Panc1 (cell line): ENCODE measurements around the gene DCC. TPM values are rescaled to one million over a fixed set of nuclear protein-coding genes. Genes with fewer than 3 reads are reported as not detected.

ENCODE experiments used
- ATAC-seq: fragments of 200-7000 bp; cut with Tn5 transposase; 2 replicates; pipeline ENCODE4 v1.9.1; 2020; ENCODE audit warnings: mild to moderate bottlenecking, moderate library complexity
- BruUV-seq: library from RNA; stranded (reverse); fragments of 400-500 nt; replicated peaks from 2 replicates; lab custom pipeline; 2021; lab: Mats Ljungman, UMichigan
- CTCF ChIA-PET: fragments of 300-600 bp; sonication (Branson Sonifier 250); formaldehyde crosslinking; loops from one replicate; lab custom pipeline; 2022; ENCODE audit warnings: antibody characterized with exemption; lab: Charles Lee
- POLR2A ChIA-PET: fragments of 300-600 bp; sonication (Branson Sonifier 250); formaldehyde crosslinking; loops from one replicate; lab custom pipeline; 2022; ENCODE audit warnings: antibody characterized with exemption; lab: Charles Lee
- DNase-seq: peaks from one replicate; pipeline ENCODE4 v3.0.0-alpha.2; 2010; ENCODE audit warnings: low read depth, low spot score
- H3K27ac ChIP-seq: 2 replicates; pipeline ENCODE4 v1.5.1; 2011; ENCODE audit warnings: mild to moderate bottlenecking, low read length, inconsistent platforms
- H3K27me3 ChIP-seq: fragments of 200-500 bp; sonication (Bioruptor generic); 2 replicates; pipeline ENCODE4 v1.6.0; 2014; ENCODE audit warnings: low read length, inconsistent platforms; ENCODE audit not compliant: control insufficient read depth, insufficient read depth
- H3K36me3 ChIP-seq: fragments of 200-500 bp; sonication (Bioruptor generic); 2 replicates; pipeline ENCODE4 v1.5.1; 2014; ENCODE audit warnings: inconsistent platforms, mild to moderate bottlenecking, low read length, moderate library complexity; ENCODE audit not compliant: control insufficient read depth, insufficient read depth
- H3K4me1 ChIP-seq: 2 replicates; pipeline ENCODE4 v1.5.1; 2011; ENCODE audit warnings: inconsistent platforms, mild to moderate bottlenecking, low read length, moderate library complexity; ENCODE audit not compliant: control insufficient read depth, insufficient read depth
- H3K4me3 ChIP-seq, 2 experiments: 2 replicates each; pipeline ENCODE4 v1.5.1; 2011 to 2012; ENCODE audit warnings: low read depth in 2 of 2, low read length in 2 of 2, mild to moderate bottlenecking in 2 of 2, inconsistent platforms in 1 of 2, moderate library complexity in 1 of 2
- H3K9me3 ChIP-seq: fragments of 200-500 bp; sonication (Bioruptor generic); 2 replicates; pipeline ENCODE4 v1.5.1; 2014; ENCODE audit warnings: low read depth, mild to moderate bottlenecking, inconsistent platforms, low read length, moderate library complexity; ENCODE audit not compliant: control insufficient read depth, insufficient read depth
- POLR2AphosphoS5 ChIP-seq: IDR thresholded peaks from 2 replicates; pipeline ENCODE4 v1.6.1; 2012; ENCODE audit warnings: mild to moderate bottlenecking, low read depth, low read length, moderate library complexity
- SIN3A ChIP-seq: IDR thresholded peaks from 2 replicates; pipeline ENCODE4 v1.6.1; 2012; ENCODE audit warnings: low read depth, mild to moderate bottlenecking, low read length, moderate library complexity, borderline replicate concordance; ENCODE audit not compliant: insufficient read depth
- TCF7L2 ChIP-seq: IDR thresholded peaks from 2 replicates; pipeline ENCODE4 v1.6.1; 2011; ENCODE audit warnings: mild to moderate bottlenecking, low read depth, low read length, inconsistent platforms
- in situ Hi-C: cut with HindIII; loops from 2 replicates; pipeline ENCODE4 v1.10.0; 2016; ENCODE audit warnings: low sequenced_read_pairs, low pct_unique_long_range_greater_than_20kb
- intact Hi-C: fragments of 100-400 bp; cut with micrococcal nuclease; formaldehyde crosslinking; loops from one replicate; pipeline ENCODE4 v1.10.0; 2022; ENCODE audit not compliant: unreplicated experiment
- total RNA-seq: library from RNA; stranded (reverse); gene quantifications from one replicate; pipeline ENCODE4 v1.2.1, GENCODE V29; 2021; ENCODE audit not compliant: unreplicated experiment
- TF ChIP-seq, protein P1 (sequence below): fragments of 450-650 bp; IDR thresholded peaks from 2 replicates; pipeline ENCODE4 v1.5.1; 2017; ENCODE audit warnings: mild to moderate bottlenecking
- TF ChIP-seq, protein P2 (sequence below), 2 experiments: IDR thresholded peaks; 2 replicates each; pipeline ENCODE4 v1.6.1; 2011 to 2012; ENCODE audit warnings: low read depth in 2 of 2, control low read depth in 1 of 2, low read length in 1 of 2, mild to moderate bottlenecking in 1 of 2, moderate library complexity in 1 of 2; ENCODE audit not compliant: insufficient read depth in 1 of 2

Gene DCC
- total RNA-seq, 1 experiment from 2014 or later = not detected

DNA sequence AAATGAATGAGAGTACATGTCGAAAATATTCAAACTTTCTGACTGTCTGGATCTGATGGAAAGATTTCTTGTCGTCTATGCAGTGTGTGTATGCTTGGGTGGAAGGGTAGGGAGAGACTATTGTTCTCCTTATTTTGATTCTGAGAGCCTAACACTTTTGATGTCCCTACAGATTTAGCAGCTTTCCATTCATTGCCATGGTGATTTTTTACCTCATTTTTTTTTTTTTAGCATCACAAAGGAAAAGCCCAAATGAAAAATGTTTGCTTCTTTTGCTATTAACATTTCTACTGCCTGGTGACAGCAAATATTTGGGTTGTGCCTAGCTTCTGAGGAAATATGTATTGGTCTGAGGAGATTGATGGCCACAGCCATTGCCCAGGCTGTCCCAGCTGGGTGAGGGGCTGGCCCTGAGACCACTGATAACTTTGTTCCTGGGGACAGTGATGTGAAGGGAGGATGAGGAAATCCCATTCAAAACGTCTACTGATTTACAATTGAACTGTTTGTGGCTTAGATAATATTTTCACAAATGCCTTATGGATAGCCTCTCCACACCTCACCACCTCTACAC is 558.6 kb downstream of the DCC start:
- in situ Hi-C loops = no loop called here
- intact Hi-C loops = no loop called here
- DNase-seq = no peak
- BruUV-seq = no TSS peak
- Histone ChIP-seq H3K4me1 (no peaks in the 10 kb centered on the region), H3K4me3 (no peak overlapping the region), H3K9me3 (no peaks in the 10 kb centered on the region), H3K36me3 (no peaks in the 10 kb centered on the region), H3K27ac (no peak overlapping the region), H3K27me3 (no peaks in the 10 kb centered on the region)
- ATAC-seq = no peak
- CTCF ChIA-PET = interaction anchor here (0.5 kb wide), 1 partner anchor 973 kb away, joined by 3 read pairs; no protein-coding TSS in a partner anchor
- POLR2A ChIA-PET = no interaction called here
- TF ChIP-seq, protein P1, sequence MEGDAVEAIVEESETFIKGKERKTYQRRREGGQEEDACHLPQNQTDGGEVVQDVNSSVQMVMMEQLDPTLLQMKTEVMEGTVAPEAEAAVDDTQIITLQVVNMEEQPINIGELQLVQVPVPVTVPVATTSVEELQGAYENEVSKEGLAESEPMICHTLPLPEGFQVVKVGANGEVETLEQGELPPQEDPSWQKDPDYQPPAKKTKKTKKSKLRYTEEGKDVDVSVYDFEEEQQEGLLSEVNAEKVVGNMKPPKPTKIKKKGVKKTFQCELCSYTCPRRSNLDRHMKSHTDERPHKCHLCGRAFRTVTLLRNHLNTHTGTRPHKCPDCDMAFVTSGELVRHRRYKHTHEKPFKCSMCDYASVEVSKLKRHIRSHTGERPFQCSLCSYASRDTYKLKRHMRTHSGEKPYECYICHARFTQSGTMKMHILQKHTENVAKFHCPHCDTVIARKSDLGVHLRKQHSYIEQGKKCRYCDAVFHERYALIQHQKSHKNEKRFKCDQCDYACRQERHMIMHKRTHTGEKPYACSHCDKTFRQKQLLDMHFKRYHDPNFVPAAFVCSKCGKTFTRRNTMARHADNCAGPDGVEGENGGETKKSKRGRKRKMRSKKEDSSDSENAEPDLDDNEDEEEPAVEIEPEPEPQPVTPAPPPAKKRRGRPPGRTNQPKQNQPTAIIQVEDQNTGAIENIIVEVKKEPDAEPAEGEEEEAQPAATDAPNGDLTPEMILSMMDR = no peak
- no peak for TF ChIP-seq SIN3A
- TF ChIP-seq, protein P2, sequence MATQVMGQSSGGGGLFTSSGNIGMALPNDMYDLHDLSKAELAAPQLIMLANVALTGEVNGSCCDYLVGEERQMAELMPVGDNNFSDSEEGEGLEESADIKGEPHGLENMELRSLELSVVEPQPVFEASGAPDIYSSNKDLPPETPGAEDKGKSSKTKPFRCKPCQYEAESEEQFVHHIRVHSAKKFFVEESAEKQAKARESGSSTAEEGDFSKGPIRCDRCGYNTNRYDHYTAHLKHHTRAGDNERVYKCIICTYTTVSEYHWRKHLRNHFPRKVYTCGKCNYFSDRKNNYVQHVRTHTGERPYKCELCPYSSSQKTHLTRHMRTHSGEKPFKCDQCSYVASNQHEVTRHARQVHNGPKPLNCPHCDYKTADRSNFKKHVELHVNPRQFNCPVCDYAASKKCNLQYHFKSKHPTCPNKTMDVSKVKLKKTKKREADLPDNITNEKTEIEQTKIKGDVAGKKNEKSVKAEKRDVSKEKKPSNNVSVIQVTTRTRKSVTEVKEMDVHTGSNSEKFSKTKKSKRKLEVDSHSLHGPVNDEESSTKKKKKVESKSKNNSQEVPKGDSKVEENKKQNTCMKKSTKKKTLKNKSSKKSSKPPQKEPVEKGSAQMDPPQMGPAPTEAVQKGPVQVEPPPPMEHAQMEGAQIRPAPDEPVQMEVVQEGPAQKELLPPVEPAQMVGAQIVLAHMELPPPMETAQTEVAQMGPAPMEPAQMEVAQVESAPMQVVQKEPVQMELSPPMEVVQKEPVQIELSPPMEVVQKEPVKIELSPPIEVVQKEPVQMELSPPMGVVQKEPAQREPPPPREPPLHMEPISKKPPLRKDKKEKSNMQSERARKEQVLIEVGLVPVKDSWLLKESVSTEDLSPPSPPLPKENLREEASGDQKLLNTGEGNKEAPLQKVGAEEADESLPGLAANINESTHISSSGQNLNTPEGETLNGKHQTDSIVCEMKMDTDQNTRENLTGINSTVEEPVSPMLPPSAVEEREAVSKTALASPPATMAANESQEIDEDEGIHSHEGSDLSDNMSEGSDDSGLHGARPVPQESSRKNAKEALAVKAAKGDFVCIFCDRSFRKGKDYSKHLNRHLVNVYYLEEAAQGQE (IDR thresholded peaks at IDR 0.05; ENCODE audit: insufficient read depth in 1 of 2, low read depth in 2 of 2, low read length in 1 of 2) = no peak
- TF ChIP-seq POLR2AphosphoS5 = no peak
- no peak for TF ChIP-seq TCF7L2

- intact Hi-C loops (no loop called here), in situ Hi-C loops (no loop called here)
- H3K4me1 ChIP-seq = no peaks in the 10 kb centered on the region
- ATAC-seq (no peak), DNase-seq (no peak)
- no peak overlapping the region for H3K27ac ChIP-seq
- no peaks in the 10 kb centered on the region for H3K36me3 ChIP-seq
- no peaks in the 10 kb centered on the region for H3K9me3 ChIP-seq
- BruUV-seq = no TSS peak
- TF ChIP-seq, protein P1 = no peak
- TF ChIP-seq SIN3A = no peak
- ChIA-PET CTCF (no interaction called here), POLR2A (no interaction called here)
- H3K27me3 ChIP-seq = no peaks in the 10 kb centered on the region
- H3K4me3 ChIP-seq = no peak overlapping the region
These were observed 562.2 kb downstream of the DCC start for GRCh38 chr18:52902188-52902587.
